Stomach (tissue), 4 donors: ENCODE data around the gene SERPINB2.

ENCODE experiments used
- CTCF ChIP-seq, 7 experiments: fragments of 450-650 bp in 4 of 7; fragments of 200-600 bp in 3 of 7; sonication (generic) in 3 of 7; IDR thresholded peaks; one replicate each; pipeline ENCODE4 v1.5.1; 2016 to 2019; ENCODE audit warnings: antibody characterized with exemption in 7 of 7, control low read depth in 2 of 7, mild to moderate bottlenecking in 1 of 7
- EP300 ChIP-seq: sonication (generic); formaldehyde crosslinking; IDR thresholded peaks from one replicate; pipeline ENCODE4 v1.6.1; 2017; ENCODE audit warnings: antibody characterized with exemption

GRCh38 chr18:63869851-63870250 lies 17.7 kb upstream of the SERPINB2 start:
- TF ChIP-seq CTCF (IDR thresholded peaks at IDR 0.05) (no peak), EP300 (no peak)
